ENCODE data around the gene GATA5.

The GATA5 gene

GRCh38 chr20:62486484-62486883 is 10.7 kb upstream of the GATA5 start:
- DNase-seq: no peak

- DNase-seq: no peak
These were observed 9.9 kb upstream of the GATA5 start for GRCh38 chr20:62485701-62486089.

- DNase-seq: no peak
These were observed 9.4 kb upstream of the GATA5 start for GRCh38 chr20:62485062-62485700.

- DNase-seq: no peak
These were observed 8.7 kb upstream of the GATA5 start for GRCh38 chr20:62484478-62484877.

- no peak for DNase-seq
These were observed 8.0 kb upstream of the GATA5 start for GRCh38 chr20:62483613-62484458.

GRCh38 chr20:62482974-62483373 is 7.2 kb upstream of the GATA5 start:
- DNase-seq: no peak

- no peak for DNase-seq
These were observed 6.5 kb upstream of the GATA5 start for GRCh38 chr20:62482146-62482809.

GRCh38 chr20:62481425-62482145 is 5.8 kb upstream of the GATA5 start:
- no peak for DNase-seq

GRCh38 chr20:62480318-62480717 is 4.5 kb upstream of the GATA5 start:
- no peak for DNase-seq

- DNase-seq: no peak
These were observed 3.9 kb upstream of the GATA5 start for GRCh38 chr20:62479656-62480055.

- DNase-seq: no peak
These were observed 3.4 kb upstream of the GATA5 start for GRCh38 chr20:62479156-62479555.

GRCh38 chr20:62477669-62478455 is 2.1 kb upstream of the GATA5 start:
- DNase-seq: no peak

- no peak for DNase-seq
These were observed 452 bp upstream of the GATA5 start for GRCh38 chr20:62476056-62476838.

GRCh38 chr20:62475027-62475771 is 596 bp downstream of the GATA5 start:
- no peak for DNase-seq

- DNase-seq: no peak
These were observed 1.2 kb downstream of the GATA5 start for GRCh38 chr20:62474604-62475026.

- DNase-seq: no peak
These were observed 1.8 kb downstream of the GATA5 start for GRCh38 chr20:62473717-62474603.

- no peak for DNase-seq
These were observed 2.7 kb downstream of the GATA5 start for GRCh38 chr20:62472941-62473585.

GRCh38 chr20:62472138-62472940 is 3.5 kb downstream of the GATA5 start:
- DNase-seq: no peak
